Measurements from ENCODE around the gene DNAH6.

Gene DNAH6

DNA sequence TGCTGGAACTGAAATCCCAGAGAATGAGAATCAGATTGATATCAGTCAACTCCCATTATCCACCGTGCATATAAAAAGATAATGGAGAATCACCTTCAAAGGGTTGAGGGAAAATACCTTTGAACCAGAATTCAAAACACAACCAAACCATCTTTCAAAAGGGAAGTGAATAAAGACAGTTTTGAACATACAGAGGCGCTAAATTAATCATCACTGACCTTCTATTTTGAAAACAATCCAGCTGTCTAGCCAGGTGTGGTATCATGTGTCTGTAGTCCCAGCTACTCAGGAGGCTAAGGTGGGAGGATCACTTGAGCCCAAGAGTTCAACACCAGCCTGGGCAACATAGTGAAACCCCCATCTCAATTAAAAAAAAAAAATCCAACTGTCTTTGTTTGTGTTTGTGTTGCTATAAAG lies 300.9 kb downstream of the DNAH6 start:
- no peak overlapping the region for H3K4me3 ChIP-seq (ENCODE audit: low read depth, low read length)
- in situ Hi-C loops (cut with HindIII; ENCODE audit: low sequenced_read_pairs): no loop called here
- no peak for DNase-seq (ENCODE audit: low read depth, low spot score)
- TF ChIP-seq, protein P1, sequence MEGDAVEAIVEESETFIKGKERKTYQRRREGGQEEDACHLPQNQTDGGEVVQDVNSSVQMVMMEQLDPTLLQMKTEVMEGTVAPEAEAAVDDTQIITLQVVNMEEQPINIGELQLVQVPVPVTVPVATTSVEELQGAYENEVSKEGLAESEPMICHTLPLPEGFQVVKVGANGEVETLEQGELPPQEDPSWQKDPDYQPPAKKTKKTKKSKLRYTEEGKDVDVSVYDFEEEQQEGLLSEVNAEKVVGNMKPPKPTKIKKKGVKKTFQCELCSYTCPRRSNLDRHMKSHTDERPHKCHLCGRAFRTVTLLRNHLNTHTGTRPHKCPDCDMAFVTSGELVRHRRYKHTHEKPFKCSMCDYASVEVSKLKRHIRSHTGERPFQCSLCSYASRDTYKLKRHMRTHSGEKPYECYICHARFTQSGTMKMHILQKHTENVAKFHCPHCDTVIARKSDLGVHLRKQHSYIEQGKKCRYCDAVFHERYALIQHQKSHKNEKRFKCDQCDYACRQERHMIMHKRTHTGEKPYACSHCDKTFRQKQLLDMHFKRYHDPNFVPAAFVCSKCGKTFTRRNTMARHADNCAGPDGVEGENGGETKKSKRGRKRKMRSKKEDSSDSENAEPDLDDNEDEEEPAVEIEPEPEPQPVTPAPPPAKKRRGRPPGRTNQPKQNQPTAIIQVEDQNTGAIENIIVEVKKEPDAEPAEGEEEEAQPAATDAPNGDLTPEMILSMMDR (IDR thresholded peaks at IDR 0.05; ENCODE audit: low read depth, low read length): no peak

DNA sequence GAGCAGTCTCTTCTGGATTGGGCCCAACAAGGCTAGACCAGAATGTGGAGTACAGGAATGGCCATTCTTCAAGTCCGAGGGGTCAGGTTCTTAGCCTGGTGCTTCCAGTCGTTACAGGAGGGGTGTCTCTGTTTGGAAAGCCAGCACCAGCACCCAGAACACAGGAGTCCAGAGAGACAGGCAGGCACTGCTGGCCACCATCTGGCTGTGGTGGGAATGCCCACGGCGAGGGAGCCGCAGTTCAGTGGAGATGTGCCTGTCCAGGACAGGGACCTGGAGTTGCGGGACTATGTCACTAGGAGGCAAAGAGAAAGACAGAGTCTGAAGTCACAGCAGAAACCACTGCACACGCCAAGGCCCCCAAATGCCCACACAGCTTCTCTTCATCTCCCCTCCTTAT lies 305.5 kb downstream of the DNAH6 start:
- H3K4me3 ChIP-seq (ENCODE audit: low read depth, low read length): no peak overlapping the region
- in situ Hi-C loops (cut with HindIII; ENCODE audit: low sequenced_read_pairs): no loop called here
- TF ChIP-seq, protein P1 (IDR thresholded peaks at IDR 0.05; ENCODE audit: low read depth, low read length): no peak
- no peak for DNase-seq (ENCODE audit: low read depth, low spot score)

DNA sequence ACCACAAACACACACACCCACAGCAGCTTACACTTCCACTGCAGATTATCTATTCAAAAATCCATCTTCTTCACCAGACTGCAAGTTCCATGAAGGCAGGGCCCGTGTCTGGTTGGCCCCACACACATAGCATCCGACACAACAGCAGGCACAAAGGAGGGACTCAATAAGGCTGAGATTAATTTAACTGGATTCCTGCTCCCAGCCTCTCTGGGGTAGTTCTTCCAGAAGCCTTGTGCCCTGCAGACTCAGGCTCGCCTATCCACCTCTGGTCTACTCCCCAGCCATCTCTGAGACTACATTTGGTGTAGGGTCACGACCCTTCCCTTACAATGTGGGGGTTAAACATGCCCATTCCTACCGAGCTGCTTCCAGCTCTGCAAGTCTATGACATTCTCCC lies 306.9 kb downstream of the DNAH6 start:
- no peak for DNase-seq (ENCODE audit: low read depth, low spot score)
- TF ChIP-seq, protein P1 (IDR thresholded peaks at IDR 0.05; ENCODE audit: low read depth, low read length): no peak
- H3K4me3 ChIP-seq (ENCODE audit: low read depth, low read length): no peak overlapping the region
- in situ Hi-C loops (cut with HindIII; ENCODE audit: low sequenced_read_pairs): no loop called here

GRCh38 chr2:84823788-84824187 lies 307.5 kb downstream of the DNAH6 start:
- TF ChIP-seq, protein P1 (IDR thresholded peaks at IDR 0.05; ENCODE audit: low read depth, low read length): no peak
- H3K4me3 ChIP-seq (ENCODE audit: low read depth, low read length): no peak overlapping the region
- no peak for DNase-seq (ENCODE audit: low read depth, low spot score)
- in situ Hi-C loops (cut with HindIII; ENCODE audit: low sequenced_read_pairs): no loop called here

DNA sequence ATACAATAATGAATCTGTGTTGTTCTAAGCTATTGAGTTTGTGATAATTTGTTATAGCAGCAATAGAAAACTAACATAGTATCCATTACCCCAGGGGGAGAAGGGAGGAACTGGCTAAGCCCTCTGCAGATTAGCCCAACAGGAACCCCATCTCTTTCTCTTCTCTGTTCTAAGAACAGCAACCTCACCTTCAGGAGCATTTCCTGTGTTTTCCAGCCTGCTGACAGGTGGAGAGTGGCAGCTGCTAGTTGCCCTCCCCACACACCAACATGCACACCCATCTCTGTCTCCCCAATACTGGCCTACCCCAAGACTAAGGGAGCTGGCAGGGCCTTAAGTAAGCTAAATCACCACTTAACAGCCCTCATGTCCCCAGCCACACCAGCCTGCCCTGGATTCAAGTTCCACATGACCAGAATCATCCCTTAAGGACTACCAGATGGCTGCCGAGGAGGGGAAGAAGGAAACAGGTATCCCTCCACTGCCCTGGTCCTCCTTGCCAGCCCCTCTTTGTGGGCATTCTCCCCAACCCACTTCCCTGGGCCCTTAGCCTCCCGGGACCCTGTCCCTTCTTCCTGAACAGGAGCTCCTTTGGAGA lies 311.8 kb downstream of the DNAH6 start:
- H3K4me3 ChIP-seq (ENCODE audit: low read depth, low read length): no peak overlapping the region
- in situ Hi-C loops (cut with HindIII; ENCODE audit: low sequenced_read_pairs): no loop called here
- TF ChIP-seq, protein P1 (IDR thresholded peaks at IDR 0.05; ENCODE audit: low read depth, low read length): no peak
- no peak for DNase-seq (ENCODE audit: low read depth, low spot score)

GRCh38 chr2:84829693-84830092 lies 313.4 kb downstream of the DNAH6 start:
- no peak for DNase-seq (ENCODE audit: low read depth, low spot score)
- in situ Hi-C loops (cut with HindIII; ENCODE audit: low sequenced_read_pairs): no loop called here
- H3K4me3 ChIP-seq (ENCODE audit: low read depth, low read length): no peak overlapping the region
- TF ChIP-seq, protein P1 (IDR thresholded peaks at IDR 0.05; ENCODE audit: low read depth, low read length): no peak
